ENCODE measurements around the gene F8. TPM values are rescaled to one million over a fixed set of nuclear protein-coding genes. Genes with fewer than 3 reads are reported as not detected.

Gene F8
- total RNA-seq, 2 donors from 2014 or later = 5.5 to 6.0 TPM

DNA sequence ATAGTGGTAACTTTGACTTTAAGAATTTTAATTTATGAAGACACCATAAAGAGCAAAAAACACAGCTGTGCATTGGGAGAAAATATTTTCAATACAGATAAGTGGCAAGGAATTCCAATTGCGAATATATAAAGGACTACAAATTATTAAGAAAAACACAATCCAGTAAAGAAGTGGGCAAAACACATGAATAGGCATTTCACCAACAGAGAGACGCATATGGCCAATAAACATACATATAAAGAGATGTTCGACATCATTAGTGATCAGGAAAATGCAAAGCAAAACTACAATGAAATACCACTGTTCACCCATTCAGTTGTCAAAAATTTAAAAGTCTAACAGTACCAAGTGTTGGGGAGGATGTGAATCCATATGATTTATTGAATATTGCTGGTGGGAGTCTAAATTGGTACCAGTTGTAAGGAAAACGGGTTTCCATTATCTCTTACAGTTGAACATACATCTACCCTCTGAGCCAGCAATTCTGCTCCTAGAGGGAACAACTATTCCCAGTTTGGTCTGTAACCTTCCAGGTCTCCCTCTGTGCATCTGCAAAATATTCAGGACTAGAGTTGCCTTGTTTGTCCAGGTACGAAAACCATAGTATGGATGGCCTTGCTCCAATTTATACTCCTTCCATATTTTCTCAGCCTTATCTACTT is 215.6 kb downstream of the F8 start:
- no peaks in the 10 kb centered on the region for H3K36me3 Mint-ChIP-seq (ENCODE audit: low read depth)
- Histone ChIP-seq H3K27me3 (ENCODE audit: control insufficient read depth, insufficient read depth, low read length, poor library complexity, severe bottlenecking) (no peaks in the 10 kb centered on the region), H3K9ac (ENCODE audit: extremely low read depth, low read length, poor library complexity, severe bottlenecking) (no peak overlapping the region), H3K4me1 (ENCODE audit: control insufficient read depth, insufficient read depth, low read length) (no peaks in the 10 kb centered on the region), H3K4me3 (ENCODE audit: low read length) (no peak overlapping the region), H3K36me3 (ENCODE audit: control insufficient read depth, insufficient read depth, low read length) (no peaks in the 10 kb centered on the region), H3K9me3 (ENCODE audit: control insufficient read depth, low read length) (peaks cover 11% of the 10 kb centered on the region), H3K27ac (ENCODE audit: low read depth, low read length) (no peak overlapping the region)
- no peak overlapping the region for H3K27ac Mint-ChIP-seq
- DNase-seq = no peak
- H3K27me3 Mint-ChIP-seq (ENCODE audit: insufficient read depth) = peaks cover 16% of the 10 kb centered on the region
- 95 to 96% methylated on average over 2 to 4 of the region's 5 CpGs for WGBS, 2 experiments (ENCODE audit: insufficient coverage in 1 of 2, insufficient read length in 1 of 2)
- peaks cover 14% of the 10 kb centered on the region for H3K4me1 Mint-ChIP-seq
- H3K9me3 Mint-ChIP-seq = peaks cover 60% of the 10 kb centered on the region
- H3K4me3 Mint-ChIP-seq = no peak overlapping the region
- TF ChIP-seq, protein P1, sequence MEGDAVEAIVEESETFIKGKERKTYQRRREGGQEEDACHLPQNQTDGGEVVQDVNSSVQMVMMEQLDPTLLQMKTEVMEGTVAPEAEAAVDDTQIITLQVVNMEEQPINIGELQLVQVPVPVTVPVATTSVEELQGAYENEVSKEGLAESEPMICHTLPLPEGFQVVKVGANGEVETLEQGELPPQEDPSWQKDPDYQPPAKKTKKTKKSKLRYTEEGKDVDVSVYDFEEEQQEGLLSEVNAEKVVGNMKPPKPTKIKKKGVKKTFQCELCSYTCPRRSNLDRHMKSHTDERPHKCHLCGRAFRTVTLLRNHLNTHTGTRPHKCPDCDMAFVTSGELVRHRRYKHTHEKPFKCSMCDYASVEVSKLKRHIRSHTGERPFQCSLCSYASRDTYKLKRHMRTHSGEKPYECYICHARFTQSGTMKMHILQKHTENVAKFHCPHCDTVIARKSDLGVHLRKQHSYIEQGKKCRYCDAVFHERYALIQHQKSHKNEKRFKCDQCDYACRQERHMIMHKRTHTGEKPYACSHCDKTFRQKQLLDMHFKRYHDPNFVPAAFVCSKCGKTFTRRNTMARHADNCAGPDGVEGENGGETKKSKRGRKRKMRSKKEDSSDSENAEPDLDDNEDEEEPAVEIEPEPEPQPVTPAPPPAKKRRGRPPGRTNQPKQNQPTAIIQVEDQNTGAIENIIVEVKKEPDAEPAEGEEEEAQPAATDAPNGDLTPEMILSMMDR (conservative IDR thresholded peaks at IDR 0.05) = no peak

DNA sequence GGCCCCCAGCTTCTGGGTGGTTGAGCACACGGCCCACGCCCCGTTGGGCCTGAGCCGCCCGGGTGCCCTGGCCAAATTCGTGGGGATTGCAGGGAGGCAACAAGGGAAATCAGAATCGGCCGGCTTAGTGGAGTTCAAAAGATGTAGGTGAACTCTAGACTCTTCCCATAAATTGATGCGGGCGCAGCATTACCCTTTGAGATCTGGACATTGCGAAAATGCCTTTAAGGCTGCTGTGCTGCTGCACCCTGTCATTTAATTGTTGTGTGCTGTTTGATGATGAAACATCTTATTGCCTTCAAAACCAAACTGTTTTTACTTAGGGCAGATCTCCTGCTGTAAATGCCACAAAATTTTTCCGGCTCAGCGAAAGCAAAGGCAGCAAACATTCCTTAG is 216.8 kb downstream of the F8 start:
- WGBS, 2 experiments (ENCODE audit: insufficient coverage in 1 of 2, insufficient read length in 1 of 2) = 24 to 46% methylated on average over 2 to 13 of the region's 13 CpGs
- Mint-ChIP-seq H3K9me3 (peaks cover 54% of the 10 kb centered on the region), H3K27me3 (ENCODE audit: insufficient read depth) (peaks cover 17% of the 10 kb centered on the region), H3K4me1 (peaks cover 18% of the 10 kb centered on the region), H3K27ac (no peak overlapping the region), H3K4me3 (peak overlapping the region; percentile 63), H3K36me3 (ENCODE audit: low read depth) (no peaks in the 10 kb centered on the region)
- TF ChIP-seq, protein P1 (conservative IDR thresholded peaks at IDR 0.05) = no peak
- Histone ChIP-seq H3K27ac (ENCODE audit: low read depth, low read length) (no peak overlapping the region), H3K36me3 (ENCODE audit: control insufficient read depth, insufficient read depth, low read length) (no peaks in the 10 kb centered on the region), H3K4me1 (ENCODE audit: control insufficient read depth, insufficient read depth, low read length) (peaks cover 3% of the 10 kb centered on the region), H3K9me3 (ENCODE audit: control insufficient read depth, low read length) (peaks cover 11% of the 10 kb centered on the region), H3K4me3 (ENCODE audit: low read length) (peak overlapping the region; percentile 82), H3K9ac (ENCODE audit: extremely low read depth, low read length, poor library complexity, severe bottlenecking) (no peak overlapping the region), H3K27me3 (ENCODE audit: control insufficient read depth, insufficient read depth, low read length, poor library complexity, severe bottlenecking) (no peaks in the 10 kb centered on the region)
- no peak for DNase-seq

DNA sequence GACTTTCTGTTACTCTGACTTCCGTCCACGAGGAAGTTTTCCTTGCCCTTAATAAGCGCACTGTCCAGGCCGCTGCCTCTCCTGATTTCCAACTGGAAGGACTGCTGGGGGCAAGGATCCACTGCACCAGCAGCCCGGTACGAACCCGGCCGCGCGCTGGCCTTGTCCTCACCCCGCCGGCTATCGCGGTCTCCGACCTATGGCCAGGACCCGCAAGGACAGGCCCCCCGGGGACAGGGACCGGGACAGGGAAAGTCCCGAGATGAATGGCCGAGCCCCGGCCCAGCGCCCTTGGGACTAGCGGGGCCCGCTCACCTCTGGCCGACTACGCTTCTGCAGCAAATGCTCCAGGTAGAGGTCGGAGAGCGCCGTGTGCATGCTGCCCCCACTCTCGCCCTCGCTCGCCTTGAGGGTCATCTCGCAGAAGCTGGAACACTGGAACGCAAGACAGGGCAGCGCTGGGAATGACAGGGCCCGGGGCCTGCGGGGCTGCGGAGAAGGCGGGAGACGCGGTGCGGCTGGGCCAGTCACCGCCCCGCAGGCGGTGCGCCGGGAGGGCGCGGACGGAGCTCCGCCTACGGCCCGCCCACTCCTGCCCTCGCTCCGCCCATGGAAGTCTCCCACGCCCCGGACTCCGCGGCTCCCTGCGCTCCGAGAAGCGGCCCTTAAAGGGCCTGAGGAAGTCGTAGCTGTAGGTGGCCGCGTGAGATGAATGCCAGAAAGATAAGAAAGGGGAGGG is 217.4 kb downstream of the F8 start, which contains the start of gene MPP1:
Gene MPP1 (minus strand): TSS at position 529 of the 739 bp plus-strand sequence. CDS start 112 bp downstream, at position 417.
- Mint-ChIP-seq H3K4me1 (peaks cover 20% of the 10 kb centered on the region), H3K9me3 (peaks cover 53% of the 10 kb centered on the region), H3K36me3 (ENCODE audit: low read depth) (no peaks in the 10 kb centered on the region), H3K4me3 (peak within 1 kb of the TSS; percentile 63), H3K27ac (no peak within 1 kb of the TSS), H3K27me3 (ENCODE audit: insufficient read depth) (peaks cover 17% of the 10 kb centered on the region)
- Histone ChIP-seq H3K9me3 (ENCODE audit: control insufficient read depth, low read length) (peaks cover 11% of the 10 kb centered on the region), H3K4me3 (ENCODE audit: low read length) (peak within 1 kb of the TSS; percentile 82), H3K27me3 (ENCODE audit: control insufficient read depth, insufficient read depth, low read length, poor library complexity, severe bottlenecking) (no peaks in the 10 kb centered on the region), H3K9ac (ENCODE audit: extremely low read depth, low read length, poor library complexity, severe bottlenecking) (peak within 1 kb of the TSS; percentile 11), H3K27ac (ENCODE audit: low read depth, low read length) (no peak within 1 kb of the TSS), H3K4me1 (ENCODE audit: control insufficient read depth, insufficient read depth, low read length) (peaks cover 7% of the 10 kb centered on the region), H3K36me3 (ENCODE audit: control insufficient read depth, insufficient read depth, low read length) (no peaks in the 10 kb centered on the region)
- peak; percentile 87 for DNase-seq
- WGBS, 2 experiments (ENCODE audit: insufficient coverage in 1 of 2, insufficient read length in 1 of 2) = 2 to 7% methylated on average over 8 to 65 of the region's 65 CpGs
- TF ChIP-seq, protein P1 (conservative IDR thresholded peaks at IDR 0.05) = no peak
